ENCODE data around the gene CBFB. TPM values are rescaled to one million over a fixed set of nuclear protein-coding genes. Genes with fewer than 3 reads are reported as not detected.
"Not testable (repeated sequence)": the region's sequence is repeated elsewhere in the genome, so short reads cannot be mapped to it uniquely, and the experiment has no call there.

CBFB gene
- total and polyA plus RNA-seq, 7 donors: 9.6 to 28.0 (median 21.3) TPM

DNA sequence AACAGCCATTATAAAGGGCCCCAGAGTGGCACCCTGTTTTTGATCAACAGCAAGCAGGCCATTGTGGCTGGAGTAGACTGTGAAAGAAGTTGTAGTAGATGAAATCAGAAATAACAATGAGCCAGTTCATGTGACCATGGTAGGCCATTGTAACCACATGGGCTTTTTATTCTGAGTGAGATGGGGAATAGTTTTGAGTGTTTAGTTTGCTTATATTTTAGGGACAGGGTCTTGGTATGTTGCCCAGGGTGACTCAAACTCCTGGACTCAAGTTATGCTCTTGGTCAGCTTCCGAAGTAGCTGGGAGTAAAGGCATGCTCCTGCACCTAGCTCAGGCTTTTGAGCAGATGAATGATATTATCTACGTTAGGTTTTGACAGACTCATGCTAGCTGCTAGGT lies 12.0 kb downstream of the CBFB start:
- Histone ChIP-seq H3K27me3 (no peaks in the 10 kb centered on the region), H3K9me3 (no peaks in the 10 kb centered on the region), H3K27ac (no peak overlapping the region), H3K4me1 (peaks cover 0 to 13% (median 10%) of the 10 kb centered on the region in 4 donors), H3K4me3 (no peak overlapping the region), H3K36me3 (peaks cover 0 to 6% (median 0%) of the 10 kb centered on the region in 4 donors)
- WGBS, 2 donors: 80 to 91% methylated on average over 2 of the region's 2 CpGs
- DNase-seq: no peak
- intact Hi-C loops (cut with DNase I): no loop called here
- TF ChIP-seq, protein P1, sequence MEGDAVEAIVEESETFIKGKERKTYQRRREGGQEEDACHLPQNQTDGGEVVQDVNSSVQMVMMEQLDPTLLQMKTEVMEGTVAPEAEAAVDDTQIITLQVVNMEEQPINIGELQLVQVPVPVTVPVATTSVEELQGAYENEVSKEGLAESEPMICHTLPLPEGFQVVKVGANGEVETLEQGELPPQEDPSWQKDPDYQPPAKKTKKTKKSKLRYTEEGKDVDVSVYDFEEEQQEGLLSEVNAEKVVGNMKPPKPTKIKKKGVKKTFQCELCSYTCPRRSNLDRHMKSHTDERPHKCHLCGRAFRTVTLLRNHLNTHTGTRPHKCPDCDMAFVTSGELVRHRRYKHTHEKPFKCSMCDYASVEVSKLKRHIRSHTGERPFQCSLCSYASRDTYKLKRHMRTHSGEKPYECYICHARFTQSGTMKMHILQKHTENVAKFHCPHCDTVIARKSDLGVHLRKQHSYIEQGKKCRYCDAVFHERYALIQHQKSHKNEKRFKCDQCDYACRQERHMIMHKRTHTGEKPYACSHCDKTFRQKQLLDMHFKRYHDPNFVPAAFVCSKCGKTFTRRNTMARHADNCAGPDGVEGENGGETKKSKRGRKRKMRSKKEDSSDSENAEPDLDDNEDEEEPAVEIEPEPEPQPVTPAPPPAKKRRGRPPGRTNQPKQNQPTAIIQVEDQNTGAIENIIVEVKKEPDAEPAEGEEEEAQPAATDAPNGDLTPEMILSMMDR (IDR thresholded peaks at IDR 0.05): no peak
- TF ChIP-seq POLR2AphosphoS5 (IDR thresholded peaks at IDR 0.05) (no peak), EP300 (IDR thresholded peaks at IDR 0.05) (no peak), POLR2A (IDR thresholded peaks at IDR 0.05) (no peak)

DNA sequence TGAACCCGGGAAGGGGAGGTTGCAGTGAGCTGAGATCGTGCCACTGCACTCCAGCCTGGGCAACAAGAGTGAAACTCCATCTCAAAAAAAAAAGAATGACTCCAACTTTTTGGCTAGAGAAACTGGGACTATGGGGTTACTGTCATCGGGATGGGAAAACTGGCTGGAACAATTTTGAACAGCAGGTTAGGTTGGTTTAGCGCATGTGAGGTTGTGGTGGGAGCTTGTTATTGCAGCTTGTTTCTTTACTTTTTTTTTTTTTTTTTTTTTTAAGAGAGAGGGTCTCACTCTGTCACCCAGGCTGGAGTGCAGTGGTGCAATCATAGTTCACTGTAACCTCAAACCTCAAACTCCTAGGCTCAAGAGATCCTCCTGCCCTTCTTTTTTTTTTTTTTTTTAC lies 12.6 kb downstream of the CBFB start:
- H3K27me3 ChIP-seq; H3K9me3 ChIP-seq; intact Hi-C loops (cut with DNase I); H3K36me3 ChIP-seq; DNase-seq; H3K27ac ChIP-seq; H3K4me3 ChIP-seq: not testable (repeated sequence)
- peaks cover 0 to 12% (median 9%) of the 10 kb centered on the region in 4 donors for H3K4me1 ChIP-seq
- WGBS, 2 donors: 92 to 95% methylated on average over 4 of the region's 4 CpGs

DNA sequence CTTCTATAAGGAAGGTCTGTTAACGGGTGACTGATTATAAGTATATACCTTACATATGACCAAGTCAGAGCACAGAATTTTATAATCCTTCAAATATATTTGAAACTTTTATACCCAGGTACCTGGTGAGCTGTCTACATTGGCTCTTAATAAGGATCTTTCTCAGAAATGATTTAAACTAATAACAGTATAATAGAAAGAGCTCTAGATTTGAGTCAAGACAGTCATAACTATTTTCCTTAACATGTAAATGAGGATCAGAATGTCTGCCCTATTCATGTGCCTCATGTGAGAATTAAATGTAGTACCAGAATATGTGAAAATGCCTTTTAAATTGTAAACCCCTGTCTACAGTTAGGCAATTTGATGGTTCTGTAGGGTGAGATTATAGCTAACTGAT lies 14.5 kb downstream of the CBFB start:
- Histone ChIP-seq H3K4me1 (peaks cover 0 to 12% (median 9%) of the 10 kb centered on the region in 4 donors), H3K36me3 (peaks cover 0 to 6% (median 0%) of the 10 kb centered on the region in 4 donors), H3K27me3 (no peaks in the 10 kb centered on the region), H3K9me3 (no peaks in the 10 kb centered on the region), H3K27ac (no peak overlapping the region), H3K4me3 (no peak overlapping the region)
- TF ChIP-seq POLR2AphosphoS5 (IDR thresholded peaks at IDR 0.05): no peak
- TF ChIP-seq, protein P1 (IDR thresholded peaks at IDR 0.05): no peak
- TF ChIP-seq EP300 (IDR thresholded peaks at IDR 0.05): no peak
- no peak for TF ChIP-seq POLR2A (IDR thresholded peaks at IDR 0.05)
- no peak for DNase-seq
- intact Hi-C loops (cut with DNase I): no loop called here
- WGBS, 2 donors: 96 to 97% methylated on average over 1 of the region's 1 CpG

DNA sequence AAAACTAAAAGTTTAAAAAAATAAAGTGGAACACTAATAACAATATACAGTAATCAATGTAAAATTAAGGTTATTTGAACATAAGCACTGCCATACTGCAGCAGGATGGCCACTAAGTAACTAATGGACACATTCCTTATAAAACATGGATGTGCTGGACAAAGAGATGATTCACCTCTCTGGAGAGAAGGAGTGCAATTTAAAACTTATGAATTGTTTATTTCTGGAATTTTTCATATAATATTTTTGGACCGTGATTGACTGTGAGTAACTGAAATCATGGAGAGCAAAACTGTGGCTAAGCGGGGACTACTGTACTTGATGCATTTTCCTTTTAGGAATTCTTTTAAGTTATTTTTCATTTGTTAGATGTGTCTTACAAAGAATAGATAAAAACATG lies 21.8 kb downstream of the CBFB start:
- no peaks in the 10 kb centered on the region for H3K9me3 ChIP-seq
- WGBS, 2 donors: 92 to 97% methylated on average over 2 of the region's 2 CpGs
- no peak overlapping the region for H3K27ac ChIP-seq
- no peaks in the 10 kb centered on the region for H3K27me3 ChIP-seq
- DNase-seq: no peak
- intact Hi-C loops (cut with DNase I): no loop called here
- no peak for TF ChIP-seq EP300 (IDR thresholded peaks at IDR 0.05)
- no peak for TF ChIP-seq POLR2AphosphoS5 (IDR thresholded peaks at IDR 0.05)
- TF ChIP-seq, protein P1 (IDR thresholded peaks at IDR 0.05): no peak
- no peak overlapping the region for H3K4me3 ChIP-seq
- H3K4me1 ChIP-seq: no peaks in the 10 kb centered on the region
- no peaks in the 10 kb centered on the region for H3K36me3 ChIP-seq

- Histone ChIP-seq H3K9me3 (no peaks in the 10 kb centered on the region), H3K4me1 (no peaks in the 10 kb centered on the region), H3K27ac (no peak overlapping the region), H3K27me3 (no peaks in the 10 kb centered on the region), H3K4me3 (no peak overlapping the region), H3K36me3 (no peaks in the 10 kb centered on the region)
- intact Hi-C loops (cut with DNase I): no loop called here
- WGBS, 2 donors: 85 to 86% methylated on average over 1 of the region's 1 CpG
- no peak for DNase-seq
- TF ChIP-seq, protein P1 (IDR thresholded peaks at IDR 0.05): no peak
- no peak for TF ChIP-seq EP300 (IDR thresholded peaks at IDR 0.05)
- no peak for TF ChIP-seq POLR2AphosphoS5 (IDR thresholded peaks at IDR 0.05)
- TF ChIP-seq POLR2A (IDR thresholded peaks at IDR 0.05): no peak
Measured at GRCh38 chr16:67052399-67052798, 23.4 kb downstream of the CBFB start.
